GM12874 (cell line): ENCODE results near the gene ZKSCAN8.
A peak's percentile ranks its signal among the peaks of the same experiment; 100 is the strongest.

Experiments used
- TF ChIP-seq, protein P1 (sequence below): IDR thresholded peaks from 2 replicates; pipeline ENCODE4 v1.5.1; 2011; ENCODE audit warnings: low read depth, mild to moderate bottlenecking, control low read depth, low read length, moderate library complexity; ENCODE audit not compliant: insufficient read depth

ZKSCAN8 gene

DNA sequence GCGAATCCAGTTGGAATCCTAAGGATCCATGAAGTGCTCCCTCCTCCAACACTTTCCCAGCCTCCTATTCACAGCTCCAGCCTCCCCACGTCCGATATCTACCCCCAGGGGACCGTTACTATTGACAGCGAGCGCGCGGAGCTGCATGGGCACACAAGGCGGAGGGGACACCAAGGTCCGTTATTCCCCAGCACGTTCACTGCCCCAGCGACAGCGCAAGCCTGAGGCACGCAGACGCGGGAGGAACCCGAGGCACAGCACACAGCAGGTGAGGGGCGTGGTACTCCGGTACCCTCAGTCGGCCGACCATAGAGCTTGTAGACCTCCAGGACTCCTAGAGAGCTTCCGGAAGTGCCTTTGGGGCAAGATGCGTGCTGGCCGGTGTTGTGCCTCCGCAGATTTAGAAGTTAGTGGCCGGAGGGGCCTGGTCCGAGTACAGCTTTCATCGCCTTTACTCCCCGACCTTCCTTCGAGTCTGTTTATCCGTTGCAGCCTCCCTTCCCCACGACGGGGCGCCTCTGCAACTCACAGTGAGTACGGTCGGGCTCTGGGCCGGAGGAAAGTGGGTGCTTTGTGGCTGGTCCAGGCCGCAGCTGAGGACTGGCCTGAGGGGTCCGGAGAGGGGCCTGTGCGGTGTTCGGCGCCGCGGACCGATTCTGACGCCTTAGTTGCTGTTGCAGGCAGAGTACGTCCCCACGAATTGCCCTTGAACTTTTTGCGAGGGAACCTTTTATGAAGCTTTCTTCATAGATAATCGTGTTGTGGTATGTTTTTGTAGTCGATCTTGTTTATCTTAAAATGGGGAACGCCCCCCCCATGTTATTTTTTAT lies at the start of gene ZKSCAN8:
ZKSCAN8 (plus strand) TSS at position 384 of the 830 bp plus-strand sequence. CDS start 6,525 bp downstream, outside the sequence.
- TF ChIP-seq, protein P1, sequence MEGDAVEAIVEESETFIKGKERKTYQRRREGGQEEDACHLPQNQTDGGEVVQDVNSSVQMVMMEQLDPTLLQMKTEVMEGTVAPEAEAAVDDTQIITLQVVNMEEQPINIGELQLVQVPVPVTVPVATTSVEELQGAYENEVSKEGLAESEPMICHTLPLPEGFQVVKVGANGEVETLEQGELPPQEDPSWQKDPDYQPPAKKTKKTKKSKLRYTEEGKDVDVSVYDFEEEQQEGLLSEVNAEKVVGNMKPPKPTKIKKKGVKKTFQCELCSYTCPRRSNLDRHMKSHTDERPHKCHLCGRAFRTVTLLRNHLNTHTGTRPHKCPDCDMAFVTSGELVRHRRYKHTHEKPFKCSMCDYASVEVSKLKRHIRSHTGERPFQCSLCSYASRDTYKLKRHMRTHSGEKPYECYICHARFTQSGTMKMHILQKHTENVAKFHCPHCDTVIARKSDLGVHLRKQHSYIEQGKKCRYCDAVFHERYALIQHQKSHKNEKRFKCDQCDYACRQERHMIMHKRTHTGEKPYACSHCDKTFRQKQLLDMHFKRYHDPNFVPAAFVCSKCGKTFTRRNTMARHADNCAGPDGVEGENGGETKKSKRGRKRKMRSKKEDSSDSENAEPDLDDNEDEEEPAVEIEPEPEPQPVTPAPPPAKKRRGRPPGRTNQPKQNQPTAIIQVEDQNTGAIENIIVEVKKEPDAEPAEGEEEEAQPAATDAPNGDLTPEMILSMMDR = no peak

DNA sequence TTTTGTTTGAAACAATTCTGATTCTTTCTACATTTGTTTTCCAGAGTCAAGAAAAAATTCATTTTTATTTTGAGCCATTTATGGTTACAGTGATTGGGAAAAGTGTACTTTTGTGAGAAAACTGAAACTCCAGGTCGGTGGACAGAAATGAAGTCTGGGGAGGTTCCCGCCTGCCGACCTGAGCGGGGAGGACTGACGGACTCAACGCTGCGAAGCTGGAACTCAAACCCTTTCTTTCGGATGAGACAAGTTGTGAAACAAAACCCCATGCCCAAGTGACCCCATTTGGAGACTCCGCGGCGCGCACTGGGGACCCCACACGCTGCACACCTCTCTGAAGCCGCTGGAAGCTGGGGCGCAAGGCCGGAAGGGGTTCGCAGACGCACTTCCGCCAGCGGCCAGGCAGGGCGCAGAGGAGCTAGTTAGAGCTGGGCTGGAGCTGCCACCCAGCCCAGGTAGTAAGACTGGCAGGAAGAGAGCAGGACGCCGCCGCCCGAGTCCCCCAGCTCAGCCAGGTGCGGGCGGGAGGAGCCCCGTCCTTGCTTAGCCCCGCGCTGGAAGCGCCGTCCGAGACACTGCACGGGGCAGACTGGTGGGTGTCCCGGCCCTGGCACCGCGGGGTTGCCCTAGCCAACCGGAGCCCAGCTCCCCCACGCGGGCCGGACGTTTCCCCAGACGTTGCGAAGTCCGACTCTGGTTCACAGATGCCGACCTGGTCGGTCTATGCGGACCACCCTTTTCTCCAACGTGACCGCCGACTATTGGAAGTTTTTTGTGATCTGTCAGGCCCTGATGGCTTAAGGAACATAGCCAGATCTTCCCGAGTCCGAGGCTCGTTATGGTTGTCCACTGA lies 37.1 kb upstream of the ZKSCAN8 start:
- TF ChIP-seq, protein P1 = peak; percentile 77

DNA sequence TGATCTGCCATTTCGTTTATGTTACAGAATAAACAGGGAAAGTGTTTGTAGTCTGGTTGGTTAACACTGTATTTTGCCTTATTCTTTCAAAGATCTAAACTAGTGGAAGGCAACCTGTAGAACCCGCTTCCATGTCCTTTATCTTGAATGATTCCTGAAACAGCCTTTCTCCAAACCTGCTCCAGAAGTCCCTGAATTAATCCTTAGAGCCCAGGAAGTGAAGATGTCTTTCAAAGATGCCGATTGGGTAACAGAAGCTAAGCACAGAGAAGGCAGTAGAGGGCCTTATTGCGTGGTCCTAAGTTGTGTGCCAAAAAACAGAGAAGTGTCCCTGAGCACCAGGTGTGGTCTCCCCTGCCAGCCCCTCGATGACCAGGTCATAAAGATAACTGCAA lies 36.4 kb upstream of the ZKSCAN8 start:
- TF ChIP-seq, protein P1 = no peak

DNA sequence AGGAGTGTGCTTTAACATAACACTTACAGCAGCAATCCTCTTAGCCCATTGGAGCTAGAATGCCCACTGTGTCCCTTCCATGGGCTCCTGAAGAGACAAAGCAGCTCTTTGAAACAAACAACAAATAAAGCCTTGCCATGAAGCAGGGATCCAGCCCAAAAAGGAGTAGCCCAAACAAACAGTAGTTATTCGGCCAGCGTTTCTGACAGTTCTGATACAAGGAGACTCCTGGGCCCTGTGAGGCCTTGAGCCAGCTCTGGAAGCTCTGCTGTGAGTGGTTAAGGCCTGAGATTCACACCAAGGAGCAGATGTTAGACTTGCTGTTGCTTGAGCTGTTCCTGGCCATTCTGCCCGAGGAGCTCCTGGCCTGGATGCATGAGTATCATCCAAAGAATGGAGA lies 34.2 kb upstream of the ZKSCAN8 start:
- TF ChIP-seq, protein P1 = no peak

DNA sequence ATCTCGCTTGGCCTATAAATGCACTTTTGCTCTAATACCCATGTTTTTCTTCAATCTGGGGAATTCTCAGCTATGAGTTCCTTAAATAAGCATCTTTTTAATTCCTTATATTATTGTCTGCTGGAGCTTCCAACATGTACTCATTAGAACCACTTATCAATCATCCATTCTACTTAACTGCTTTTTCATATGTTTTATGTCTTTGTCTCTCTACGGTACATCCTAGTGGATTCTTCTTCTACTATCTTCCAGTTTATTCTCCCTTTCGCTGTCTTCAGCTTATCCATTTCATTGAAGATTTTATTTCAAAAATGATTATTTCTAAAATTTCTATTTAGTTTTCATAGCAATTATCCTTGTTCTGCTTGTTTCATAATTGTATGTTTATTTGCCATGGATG lies 29.7 kb upstream of the ZKSCAN8 start:
- TF ChIP-seq, protein P1 = no peak

DNA sequence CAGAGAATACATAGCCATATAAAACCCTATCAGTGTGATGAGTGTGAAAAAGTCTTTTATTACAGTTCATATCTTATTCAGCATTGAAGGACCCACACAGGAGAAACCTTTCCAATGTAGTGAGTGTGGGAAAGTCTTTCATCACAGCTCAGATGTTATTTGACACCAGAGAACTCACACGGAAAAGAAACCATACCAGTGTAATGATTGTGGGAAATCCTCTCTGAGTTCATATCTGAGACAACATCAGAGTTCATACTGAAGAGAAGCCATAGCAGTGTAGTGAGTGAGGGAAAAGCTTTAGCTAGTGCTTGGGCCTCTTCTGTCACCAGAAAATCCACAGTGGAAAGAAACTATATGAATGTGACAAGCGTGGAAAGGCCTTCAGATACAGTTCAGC lies 25.9 kb upstream of the ZKSCAN8 start:
- TF ChIP-seq, protein P1 = no peak

DNA sequence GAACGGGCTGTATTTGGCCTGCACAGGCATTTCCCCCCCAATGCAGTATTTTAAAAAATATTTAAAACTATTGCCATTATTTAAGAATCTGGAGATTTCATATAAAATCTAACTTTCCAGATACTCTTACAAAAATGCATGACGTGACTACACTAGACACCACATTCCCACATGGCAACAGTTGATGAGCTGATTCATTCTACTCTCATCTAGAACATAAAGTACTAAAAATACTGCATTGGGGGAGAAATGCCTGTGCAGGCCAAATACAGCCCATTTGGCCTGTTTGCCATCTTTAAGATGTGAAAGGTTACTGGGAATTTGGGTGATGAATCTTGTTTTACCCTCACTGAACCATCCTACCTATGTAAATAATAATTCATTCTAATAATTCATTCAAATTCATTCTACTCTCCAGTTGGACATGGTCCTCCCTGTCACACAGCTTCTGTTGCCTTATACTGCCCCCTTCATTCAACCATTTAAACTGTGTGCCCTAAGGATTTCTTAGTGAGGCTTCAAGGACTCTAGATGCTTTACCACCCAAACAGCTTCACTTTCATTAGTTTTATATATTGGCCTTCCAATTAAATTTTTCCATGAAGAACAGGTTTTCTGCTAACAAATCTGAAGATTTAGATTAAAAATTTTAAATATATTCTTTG lies 24.2 kb upstream of the ZKSCAN8 start:
- TF ChIP-seq, protein P1 = no peak
